Esophagus muscularis mucosa (tissue), 4 donors: ENCODE measurements around the gene FATE1. TPM values are rescaled to one million over a fixed set of nuclear protein-coding genes. Genes with fewer than 3 reads are reported as not detected.
A peak's percentile ranks its signal among the peaks of the same experiment; 100 is the strongest.
"Not testable (repeated sequence)": the region's sequence is repeated elsewhere in the genome, so short reads cannot be mapped to it uniquely, and the experiment has no call there.

Experiments used
- DNase-seq: peaks from one replicate; pipeline ENCODE4 v3.0.0-alpha.2; 2017; ENCODE audit errors: extremely low spot score
- H3K27ac ChIP-seq, 4 donors: fragments of 200-600 bp; sonication (generic); replicated peaks in 1 of 4; 1 replicate in 3 of 4; 2 replicates in 1 of 4; pipeline ENCODE4 v1.5.1; 2016 to 2019; ENCODE audit warnings: mild to moderate bottlenecking in 1 of 4
- H3K27me3 ChIP-seq, 4 donors: fragments of 200-600 bp; sonication (generic); one replicate each; pipeline versions ENCODE4 v1.5.1 to v1.6.0; 2016 to 2019
- H3K36me3 ChIP-seq, 4 donors: fragments of 200-600 bp; sonication (generic); one replicate each; pipeline ENCODE4 v1.5.1; 2016 to 2019
- H3K4me1 ChIP-seq, 4 donors: fragments of 200-600 bp; sonication (generic); one replicate each; pipeline ENCODE4 v1.5.1; 2016 to 2019
- H3K4me3 ChIP-seq, 4 donors: fragments of 200-600 bp; sonication (generic); 1 replicate in 2 of 4; 2 replicates in 2 of 4; pipeline ENCODE4 v1.5.1; 2016 to 2019; ENCODE audit warnings: mild to moderate bottlenecking in 4 of 4, moderate library complexity in 1 of 4
- H3K9me3 ChIP-seq, 4 donors: fragments of 200-600 bp; sonication (generic); 1 replicate in 3 of 4; 2 replicates in 1 of 4; pipeline ENCODE4 v1.5.1; 2016 to 2019
- EP300 ChIP-seq: sonication (generic); formaldehyde crosslinking; IDR thresholded peaks from one replicate; pipeline ENCODE4 v1.6.1; 2017; ENCODE audit warnings: antibody characterized with exemption
- POLR2A ChIP-seq: fragments of 450-650 bp; IDR thresholded peaks from one replicate; pipeline ENCODE4 v1.6.1; 2017; ENCODE audit warnings: antibody characterized with exemption, moderate library complexity, mild to moderate bottlenecking, low read depth
- POLR2AphosphoS5 ChIP-seq, 2 donors: sonication (generic); formaldehyde crosslinking; IDR thresholded peaks; one replicate each; pipeline ENCODE4 v1.6.1; 2017; ENCODE audit warnings: antibody characterized with exemption in 2 of 2
- WGBS: methylation state at CpG from one replicate; pipeline ENCODE4 v1.1.5; 2018; 5-methylcytosine and 5-hydroxymethylcytosine counted together
- intact Hi-C: fragments of 100-400 bp; cut with DNase I; formaldehyde crosslinking; loops from one replicate; pipeline ENCODE4 v1.15.1; 2023
- total RNA-seq, 4 donors: library from RNA; depleted of rRNA; stranded (reverse); fragments of >200 nt; gene quantifications; one replicate each; pipeline versions ENCODE4 v1.1.0 to v1.2.1, GENCODE V29; 2016
- TF ChIP-seq, protein P1 (sequence below), 3 experiments: fragments of 200-600 bp in 2 of 3; fragments of 450-650 bp in 1 of 3; sonication (generic) in 2 of 3; IDR thresholded peaks; one replicate each; pipeline ENCODE4 v1.5.1; 2017 to 2019; ENCODE audit warnings: antibody characterized with exemption in 3 of 3, mild to moderate bottlenecking in 2 of 3, moderate library complexity in 1 of 3

Gene FATE1
- total RNA-seq, 4 donors from 2014 or later = not detected

DNA sequence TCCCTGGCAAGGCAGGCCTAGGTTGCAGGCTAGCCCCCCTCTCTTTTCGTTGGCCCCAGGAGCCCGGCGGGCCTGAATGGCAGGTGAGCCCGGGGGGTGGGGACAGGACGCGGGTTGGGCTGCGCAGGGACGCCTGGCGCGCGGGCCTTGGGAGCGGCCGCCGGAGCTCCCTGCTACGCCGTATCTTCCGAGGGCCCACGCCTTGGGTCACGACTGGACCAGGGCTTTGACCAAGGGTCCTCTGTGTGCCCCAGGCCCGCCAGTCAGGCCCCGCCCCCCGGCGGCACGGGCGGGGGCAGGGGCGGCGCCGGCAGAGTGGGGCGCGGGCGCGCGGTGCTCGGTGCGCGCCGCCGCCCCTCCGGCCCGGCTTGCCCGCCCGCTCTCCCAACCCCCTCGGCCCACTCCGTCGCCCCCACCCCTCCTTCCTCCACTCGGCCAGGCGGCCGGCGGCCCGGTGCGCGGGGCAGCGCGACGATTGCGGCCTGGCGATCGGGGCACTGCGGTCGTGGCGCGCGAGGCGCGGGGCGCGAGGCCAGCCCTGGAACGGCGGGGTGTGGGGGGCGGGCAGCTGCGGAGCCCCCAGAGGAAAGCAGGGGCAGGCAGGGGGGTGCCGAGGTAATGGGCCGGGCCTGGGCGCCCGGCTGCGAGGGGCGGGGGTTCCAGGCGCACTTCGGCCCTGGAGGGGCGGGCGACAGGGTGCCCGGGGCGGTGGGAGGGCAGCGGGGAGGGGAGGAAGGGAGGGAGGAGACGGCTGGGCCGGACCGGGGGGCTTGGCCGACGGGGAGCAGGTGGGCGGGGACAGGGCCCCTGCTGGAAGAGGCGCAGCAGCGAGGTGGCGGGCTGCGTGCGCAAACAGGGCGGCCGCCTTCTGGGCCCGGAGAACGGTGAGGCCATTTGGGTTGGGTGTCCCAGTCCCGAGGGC is 20.9 kb upstream of the FATE1 start, which contains the start of gene PRRG3:
PRRG3 (plus strand) TSS at position 798 of the 922 bp plus-strand sequence. CDS start 3,357 bp downstream, outside the sequence.
- intact Hi-C loops = no loop called here
- no peaks in the 10 kb centered on the region for H3K36me3 ChIP-seq
- H3K4me3 ChIP-seq = peak within 1 kb of the TSS; percentile 32 to 49 (median 36)
- H3K27ac ChIP-seq = peak within 1 kb of the TSS in 1 of 4 donors; percentile 3
- H3K27me3 ChIP-seq = peaks cover 0 to 10% (median 0%) of the 10 kb centered on the region in 4 donors
- H3K9me3 ChIP-seq = no peaks in the 10 kb centered on the region
- peaks cover 0 to 6% (median 2%) of the 10 kb centered on the region in 4 donors for H3K4me1 ChIP-seq
- no peak for TF ChIP-seq POLR2A
- TF ChIP-seq, protein P1, sequence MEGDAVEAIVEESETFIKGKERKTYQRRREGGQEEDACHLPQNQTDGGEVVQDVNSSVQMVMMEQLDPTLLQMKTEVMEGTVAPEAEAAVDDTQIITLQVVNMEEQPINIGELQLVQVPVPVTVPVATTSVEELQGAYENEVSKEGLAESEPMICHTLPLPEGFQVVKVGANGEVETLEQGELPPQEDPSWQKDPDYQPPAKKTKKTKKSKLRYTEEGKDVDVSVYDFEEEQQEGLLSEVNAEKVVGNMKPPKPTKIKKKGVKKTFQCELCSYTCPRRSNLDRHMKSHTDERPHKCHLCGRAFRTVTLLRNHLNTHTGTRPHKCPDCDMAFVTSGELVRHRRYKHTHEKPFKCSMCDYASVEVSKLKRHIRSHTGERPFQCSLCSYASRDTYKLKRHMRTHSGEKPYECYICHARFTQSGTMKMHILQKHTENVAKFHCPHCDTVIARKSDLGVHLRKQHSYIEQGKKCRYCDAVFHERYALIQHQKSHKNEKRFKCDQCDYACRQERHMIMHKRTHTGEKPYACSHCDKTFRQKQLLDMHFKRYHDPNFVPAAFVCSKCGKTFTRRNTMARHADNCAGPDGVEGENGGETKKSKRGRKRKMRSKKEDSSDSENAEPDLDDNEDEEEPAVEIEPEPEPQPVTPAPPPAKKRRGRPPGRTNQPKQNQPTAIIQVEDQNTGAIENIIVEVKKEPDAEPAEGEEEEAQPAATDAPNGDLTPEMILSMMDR (IDR thresholded peaks at IDR 0.05) = no peak
- TF ChIP-seq POLR2AphosphoS5 (IDR thresholded peaks at IDR 0.05) = no peak
- no peak for TF ChIP-seq EP300
- 45% methylated on average over 25 of the region's 100 CpGs for WGBS
- no peak for DNase-seq

DNA sequence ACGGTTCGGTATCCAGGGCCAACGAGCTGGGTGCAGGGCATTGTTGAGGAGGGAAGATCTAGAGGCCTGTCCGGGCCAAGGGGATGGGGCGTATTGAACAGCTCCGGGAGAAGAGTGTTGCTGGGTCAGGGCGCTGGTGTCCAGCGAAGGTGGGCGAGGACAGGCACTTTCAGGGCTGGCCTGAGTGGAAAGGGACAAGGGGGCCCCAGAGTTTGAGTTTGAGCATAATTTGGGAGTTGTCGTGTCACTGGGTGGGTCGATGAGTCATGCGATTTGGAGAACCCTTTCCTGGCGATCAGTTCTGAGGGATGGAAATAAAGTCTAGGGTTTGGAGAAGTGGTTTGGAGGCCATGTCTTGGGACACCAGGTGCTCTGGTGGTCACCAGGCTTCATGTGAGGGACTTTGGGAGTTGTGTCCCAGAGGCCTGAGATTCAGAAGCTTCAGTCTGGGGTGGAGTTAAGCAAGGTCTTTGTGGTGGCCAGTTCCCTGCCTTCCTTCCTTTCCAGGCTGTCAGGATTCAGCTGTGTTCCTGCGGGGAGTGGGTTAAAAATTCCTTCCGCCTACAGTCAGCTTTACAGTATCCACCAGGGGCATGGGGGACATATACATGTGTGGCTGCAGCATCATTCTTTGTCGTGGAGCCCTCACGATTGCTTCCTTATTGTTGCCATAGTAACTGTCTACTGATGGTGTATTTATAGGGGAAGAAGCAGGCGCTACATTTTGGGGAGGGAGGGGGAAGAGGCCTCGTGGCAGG is 20.1 kb upstream of the FATE1 start:
- DNase-seq = no peak
- H3K4me3 ChIP-seq = peak overlapping the region; percentile 32 to 49 (median 36)

DNA sequence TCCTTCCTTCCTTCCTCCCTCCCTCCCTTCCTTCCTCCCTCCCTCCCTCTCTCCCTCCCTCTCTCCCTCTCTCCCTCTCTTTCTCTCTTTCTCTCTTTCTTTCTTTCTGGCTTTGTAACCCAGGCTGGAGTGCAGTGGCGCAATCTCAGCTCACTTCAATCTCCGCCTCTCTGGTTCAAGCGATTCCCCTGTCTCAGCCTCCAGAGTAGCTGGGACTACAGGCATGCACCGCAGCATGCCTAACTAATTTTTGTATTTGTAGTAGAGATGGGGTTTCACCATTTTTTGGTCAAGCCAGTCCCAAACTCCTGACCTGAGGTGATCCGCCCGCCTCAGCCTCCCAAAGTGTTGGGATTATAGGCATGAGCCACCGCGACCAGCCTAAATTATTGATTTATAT is 18.8 kb upstream of the FATE1 start:
- H3K27ac ChIP-seq, H3K36me3 ChIP-seq, intact Hi-C loops, H3K9me3 ChIP-seq, DNase-seq, H3K4me3 ChIP-seq, H3K4me1 ChIP-seq: not testable (repeated sequence)
- 75% methylated on average over 8 of the region's 8 CpGs for WGBS
- H3K27me3 ChIP-seq = peaks cover 0 to 10% (median 0%) of the 10 kb centered on the region in 4 donors

More for the DNA sequence above, 20.1 kb upstream of the FATE1 start:
- Histone ChIP-seq H3K27ac (peak overlapping the region in 1 of 4 donors; percentile 3), H3K27me3 (peaks cover 0 to 10% (median 0%) of the 10 kb centered on the region in 4 donors), H3K36me3 (no peaks in the 10 kb centered on the region), H3K4me1 (peaks cover 0 to 6% (median 2%) of the 10 kb centered on the region in 4 donors), H3K9me3 (no peaks in the 10 kb centered on the region)
- WGBS = 42% methylated on average over 19 of the region's 19 CpGs
- TF ChIP-seq, protein P1 (IDR thresholded peaks at IDR 0.05) = no peak
- no peak for TF ChIP-seq POLR2AphosphoS5 (IDR thresholded peaks at IDR 0.05)
- no peak for TF ChIP-seq POLR2A
- TF ChIP-seq EP300 = no peak
- intact Hi-C loops = no loop called here

DNA sequence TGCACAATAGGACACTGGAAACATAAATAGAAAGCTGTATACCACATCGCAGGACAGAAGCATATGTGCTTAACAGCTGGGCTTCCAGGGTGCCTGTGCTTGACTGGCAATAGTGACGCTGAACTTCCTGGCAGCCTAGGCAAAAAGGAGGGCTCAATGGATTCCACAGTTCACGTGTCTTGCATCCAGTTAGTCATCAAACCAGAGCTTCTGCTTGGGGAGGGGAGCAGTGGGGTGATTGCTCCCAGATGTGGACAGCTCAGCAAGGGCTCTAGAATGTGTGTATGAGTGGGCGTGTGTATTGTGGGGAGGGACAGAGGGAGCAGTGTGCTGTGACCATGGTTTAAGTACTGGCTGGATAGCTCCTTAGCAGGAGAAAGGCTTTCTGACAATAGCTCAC is 18.3 kb upstream of the FATE1 start:
- Histone ChIP-seq H3K4me3 (no peak overlapping the region), H3K9me3 (no peaks in the 10 kb centered on the region), H3K27ac (no peak overlapping the region), H3K36me3 (no peaks in the 10 kb centered on the region), H3K4me1 (peaks cover 0 to 6% (median 2%) of the 10 kb centered on the region in 4 donors), H3K27me3 (peaks cover 0 to 10% (median 0%) of the 10 kb centered on the region in 4 donors)
- intact Hi-C loops = no loop called here
- 66% methylated on average over 4 of the region's 4 CpGs for WGBS
- no peak for DNase-seq
- no peak for TF ChIP-seq EP300
- no peak for TF ChIP-seq POLR2A
- no peak for TF ChIP-seq POLR2AphosphoS5 (IDR thresholded peaks at IDR 0.05)
- TF ChIP-seq, protein P1 (IDR thresholded peaks at IDR 0.05) = no peak

DNA sequence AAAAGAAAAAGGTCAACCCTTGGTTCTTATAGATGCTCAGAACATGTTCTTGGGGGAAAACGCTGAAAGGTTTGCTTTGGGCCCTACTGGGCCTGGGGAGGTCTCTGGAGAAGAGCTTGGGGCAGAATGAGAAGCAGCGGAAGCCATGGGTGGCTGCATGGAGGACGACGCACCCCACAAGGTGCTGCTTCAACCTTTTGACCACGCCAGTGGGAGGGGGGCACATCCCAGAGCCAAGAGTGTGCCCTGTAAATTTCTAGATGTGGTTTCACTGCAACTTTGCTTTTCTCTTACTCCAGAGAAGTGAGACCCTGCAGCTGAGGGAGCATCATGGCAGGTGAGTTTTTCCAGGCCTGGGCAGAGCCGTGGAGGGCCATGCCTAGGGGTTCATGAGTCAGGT is 17.4 kb upstream of the FATE1 start:
- H3K27me3 ChIP-seq = peaks cover 0 to 10% (median 0%) of the 10 kb centered on the region in 4 donors
- no peak overlapping the region for H3K27ac ChIP-seq
- no peaks in the 10 kb centered on the region for H3K36me3 ChIP-seq
- intact Hi-C loops = no loop called here
- no peaks in the 10 kb centered on the region for H3K9me3 ChIP-seq
- H3K4me1 ChIP-seq = peaks cover 0 to 7% (median 5%) of the 10 kb centered on the region in 4 donors
- WGBS = 71% methylated on average over 6 of the region's 6 CpGs
- TF ChIP-seq POLR2AphosphoS5 (IDR thresholded peaks at IDR 0.05) (no peak), EP300 (no peak), POLR2A (no peak)
- TF ChIP-seq, protein P1 (IDR thresholded peaks at IDR 0.05) = no peak
- no peak overlapping the region for H3K4me3 ChIP-seq
- DNase-seq = no peak
